Measurements from ENCODE around the gene PBX1. TPM values are rescaled to one million over a fixed set of nuclear protein-coding genes. Genes with fewer than 3 reads are reported as not detected.

Gene PBX1
- total and polyA plus RNA-seq, 2 of the 4 experiments (the other 2 are of a cell fraction): 13.9 to 17.9 TPM

DNA sequence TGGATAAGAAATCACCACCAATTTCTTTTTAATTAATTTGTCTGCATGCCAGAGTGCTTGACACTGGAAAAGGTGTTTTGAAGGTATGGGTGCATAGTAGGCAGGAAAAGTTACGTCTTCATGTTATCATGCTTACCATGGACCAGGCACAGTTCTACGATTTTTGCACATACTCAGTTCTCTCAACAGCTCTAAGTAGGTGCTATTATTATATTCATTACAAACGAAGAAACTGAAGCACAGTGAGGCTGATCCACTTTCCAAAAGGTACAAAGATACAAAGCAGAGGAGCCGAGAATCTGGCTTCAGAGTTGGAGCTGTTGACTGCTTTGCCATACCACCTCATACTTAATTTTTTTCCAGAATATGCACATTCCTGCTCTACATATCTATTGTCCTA, 306.4 kb downstream of the PBX1 start:
- BruUV-seq (replicated peaks): no TSS peak
- H4K20me1 ChIP-seq (ENCODE audit: insufficient read depth, low read length): no peaks in the 10 kb centered on the region
- no peak overlapping the region for H3K14ac ChIP-seq (replicated peaks; ENCODE audit: low read depth, low read length)
- WGBS, 2 experiments (ENCODE audit: extremely low coverage in 2 of 2, insufficient read length in 1 of 2): no CpG with 5 or more reads among the region's 4 CpGs
- no peak overlapping the region for H2AK9ac ChIP-seq (replicated peaks; ENCODE audit: low read depth, low read length, poor library complexity)
- DNase-seq: no peak
- no peak overlapping the region for H4K5ac ChIP-seq (ENCODE audit: low read depth, low read length)
- no peaks in the 10 kb centered on the region for H3K36me3 ChIP-seq (ENCODE audit: control insufficient read depth, insufficient read depth, low read length)
- H2BK5ac ChIP-seq (ENCODE audit: low read depth, low read length, poor library complexity, severe bottlenecking): no peak overlapping the region
- H2BK20ac ChIP-seq (ENCODE audit: low read depth, low read length): no peak overlapping the region
- intact Hi-C loops (cut with micrococcal nuclease): no loop called here
- H3K4me3 ChIP-seq (ENCODE audit: insufficient read depth, low read depth, low read length): no peak overlapping the region
- no peaks in the 10 kb centered on the region for H3K9me1 ChIP-seq (ENCODE audit: insufficient read depth, low read length)
- TF ChIP-seq, protein P1, sequence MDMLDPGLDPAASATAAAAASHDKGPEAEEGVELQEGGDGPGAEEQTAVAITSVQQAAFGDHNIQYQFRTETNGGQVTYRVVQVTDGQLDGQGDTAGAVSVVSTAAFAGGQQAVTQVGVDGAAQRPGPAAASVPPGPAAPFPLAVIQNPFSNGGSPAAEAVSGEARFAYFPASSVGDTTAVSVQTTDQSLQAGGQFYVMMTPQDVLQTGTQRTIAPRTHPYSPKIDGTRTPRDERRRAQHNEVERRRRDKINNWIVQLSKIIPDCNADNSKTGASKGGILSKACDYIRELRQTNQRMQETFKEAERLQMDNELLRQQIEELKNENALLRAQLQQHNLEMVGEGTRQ (IDR thresholded peaks at IDR 0.05; ENCODE audit: low read depth, low read length): no peak
- TF ChIP-seq SMC3 (IDR thresholded peaks at IDR 0.05; ENCODE audit: low read depth, low read length) (no peak), FOS (IDR thresholded peaks at IDR 0.05; ENCODE audit: low read depth, low read length) (no peak), BHLHE40 (IDR thresholded peaks at IDR 0.05; ENCODE audit: low read depth, low read length) (no peak), MAZ (IDR thresholded peaks at IDR 0.05; ENCODE audit: borderline replicate concordance, low read depth, low read length) (no peak), MXI1 (IDR thresholded peaks at IDR 0.05; ENCODE audit: borderline replicate concordance, low read depth, low read length) (no peak), MAFK (IDR thresholded peaks at IDR 0.05; ENCODE audit: low read depth, low read length) (no peak)
- TF ChIP-seq, protein P2, sequence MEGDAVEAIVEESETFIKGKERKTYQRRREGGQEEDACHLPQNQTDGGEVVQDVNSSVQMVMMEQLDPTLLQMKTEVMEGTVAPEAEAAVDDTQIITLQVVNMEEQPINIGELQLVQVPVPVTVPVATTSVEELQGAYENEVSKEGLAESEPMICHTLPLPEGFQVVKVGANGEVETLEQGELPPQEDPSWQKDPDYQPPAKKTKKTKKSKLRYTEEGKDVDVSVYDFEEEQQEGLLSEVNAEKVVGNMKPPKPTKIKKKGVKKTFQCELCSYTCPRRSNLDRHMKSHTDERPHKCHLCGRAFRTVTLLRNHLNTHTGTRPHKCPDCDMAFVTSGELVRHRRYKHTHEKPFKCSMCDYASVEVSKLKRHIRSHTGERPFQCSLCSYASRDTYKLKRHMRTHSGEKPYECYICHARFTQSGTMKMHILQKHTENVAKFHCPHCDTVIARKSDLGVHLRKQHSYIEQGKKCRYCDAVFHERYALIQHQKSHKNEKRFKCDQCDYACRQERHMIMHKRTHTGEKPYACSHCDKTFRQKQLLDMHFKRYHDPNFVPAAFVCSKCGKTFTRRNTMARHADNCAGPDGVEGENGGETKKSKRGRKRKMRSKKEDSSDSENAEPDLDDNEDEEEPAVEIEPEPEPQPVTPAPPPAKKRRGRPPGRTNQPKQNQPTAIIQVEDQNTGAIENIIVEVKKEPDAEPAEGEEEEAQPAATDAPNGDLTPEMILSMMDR (conservative IDR thresholded peaks at IDR 0.05; ENCODE audit: low read depth, low read length): no peak
- no peak overlapping the region for H3K9ac ChIP-seq (ENCODE audit: low read depth, low read length)
- no peak overlapping the region for H3K4ac ChIP-seq (ENCODE audit: low read depth, low read length)
- no peak for ATAC-seq (ENCODE audit: low read depth)
- dilution Hi-C loops (cut with HindIII; ENCODE audit: low sequenced_read_pairs, unreplicated experiment): no loop called here
- H2AK5ac ChIP-seq (ENCODE audit: low read depth, low read length): no peak overlapping the region
- H4K91ac ChIP-seq (ENCODE audit: insufficient read depth, low read depth, low read length): no peak overlapping the region
- CTCF ChIA-PET: no interaction called here
- H3K18ac ChIP-seq (ENCODE audit: low read depth, low read length): no peak overlapping the region
- in situ Hi-C loops (cut with MboI; ENCODE audit: low sequenced_read_pairs): no loop called here
- H3K4me2 ChIP-seq (ENCODE audit: low read depth, low read length): no peak overlapping the region
- no peak overlapping the region for H4K8ac ChIP-seq (ENCODE audit: low read depth in 2 of 2, low read length in 2 of 2)
- no peak overlapping the region for H3K27ac ChIP-seq (ENCODE audit: insufficient read depth, low read length)
- H2BK15ac ChIP-seq (ENCODE audit: low read depth, low read length): no peak overlapping the region
- H3K23ac ChIP-seq (ENCODE audit: low read depth, low read length): no peak overlapping the region
- no peaks in the 10 kb centered on the region for H3K4me1 ChIP-seq (ENCODE audit: control insufficient read depth, insufficient read depth, low read length)
- H2BK120ac ChIP-seq (ENCODE audit: low read depth, low read length): no peak overlapping the region
- H3K9me3 ChIP-seq (ENCODE audit: control insufficient read depth, insufficient read depth, low read length): no peaks in the 10 kb centered on the region
- H3K27me3 ChIP-seq (ENCODE audit: control insufficient read depth, insufficient read depth, low read length): peaks cover 3% of the 10 kb centered on the region
- no peaks in the 10 kb centered on the region for H3K79me1 ChIP-seq (ENCODE audit: low read depth in 1 of 2, low read length in 2 of 2)
- H3K56ac ChIP-seq (ENCODE audit: extremely low read depth, insufficient read depth, low read length): no peak overlapping the region
- POLR2A ChIA-PET (ENCODE audit: unreplicated experiment): no interaction called here
- H2AFZ ChIP-seq (replicated peaks; ENCODE audit: low read length, poor library complexity): no peak overlapping the region
